Fibroblast of mammary gland (primary cell): ENCODE results near the gene DESI1.
A peak's percentile ranks its signal among the peaks of the same experiment; 100 is the strongest.

Experiments
- DNase-seq: peaks from one replicate; pipeline ENCODE4 v3.0.0-alpha.2; 2010; ENCODE audit warnings: low read depth
- H3K4me3 ChIP-seq: 2 replicates; pipeline ENCODE4 v1.5.1; 2011; ENCODE audit warnings: low read depth, mild to moderate bottlenecking, low read length, moderate library complexity; ENCODE audit not compliant: control insufficient read depth
- CTCF ChIP-seq: conservative IDR thresholded peaks from 2 replicates; pipeline ENCODE4 v1.5.1; 2011; ENCODE audit warnings: low read depth, low read length, inconsistent platforms; ENCODE audit not compliant: control insufficient read depth, insufficient read depth

Gene DESI1

GRCh38 chr22:41579297-41579996, 41.4 kb downstream of the DESI1 start:
- no peak for DNase-seq
- H3K4me3 ChIP-seq: no peak overlapping the region
- no peak for TF ChIP-seq CTCF

DNA sequence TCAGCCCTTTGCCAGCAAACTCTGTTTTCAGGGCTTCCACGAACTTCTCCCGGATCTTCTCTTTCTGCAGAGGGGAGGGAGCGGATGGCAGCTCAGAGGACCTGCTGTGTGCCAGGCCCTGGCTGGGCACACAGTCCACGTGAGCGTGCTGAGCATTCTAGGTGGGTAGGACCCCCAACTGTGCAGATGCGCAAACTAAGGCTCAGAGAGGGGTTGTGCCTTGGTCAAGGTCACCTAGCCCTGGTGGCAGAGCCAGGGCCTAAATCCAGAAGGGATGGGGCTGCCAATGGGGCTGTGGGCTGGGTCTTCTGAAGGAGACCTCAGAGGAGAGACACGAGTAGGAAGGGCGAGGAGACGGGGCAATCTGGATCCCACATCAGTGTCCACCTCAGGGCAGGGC, 42.0 kb downstream of the DESI1 start:
- DNase-seq: no peak
- no peak for TF ChIP-seq CTCF
- H3K4me3 ChIP-seq: no peak overlapping the region

DNA sequence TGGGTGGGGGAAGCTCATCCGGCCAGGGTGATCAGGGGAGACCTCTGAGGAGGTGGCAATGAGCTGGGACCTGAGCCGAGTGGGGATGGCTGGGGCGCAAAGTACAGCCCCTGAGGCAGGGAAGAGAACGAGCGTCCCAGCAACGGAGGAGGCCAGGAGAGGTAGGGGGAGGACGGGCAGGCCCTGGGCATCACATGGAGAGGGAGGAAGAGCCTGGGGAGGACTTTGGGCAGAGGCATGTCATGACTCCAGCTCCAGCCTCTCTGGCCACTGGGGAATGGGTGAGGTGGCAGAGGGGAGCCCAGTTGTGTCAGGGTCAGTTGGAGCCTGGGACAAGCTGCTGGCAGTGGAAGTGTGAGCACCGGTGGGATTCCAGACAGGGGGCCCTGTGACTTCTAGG, 42.7 kb downstream of the DESI1 start:
- no peak for TF ChIP-seq CTCF
- no peak overlapping the region for H3K4me3 ChIP-seq
- no peak for DNase-seq

DNA sequence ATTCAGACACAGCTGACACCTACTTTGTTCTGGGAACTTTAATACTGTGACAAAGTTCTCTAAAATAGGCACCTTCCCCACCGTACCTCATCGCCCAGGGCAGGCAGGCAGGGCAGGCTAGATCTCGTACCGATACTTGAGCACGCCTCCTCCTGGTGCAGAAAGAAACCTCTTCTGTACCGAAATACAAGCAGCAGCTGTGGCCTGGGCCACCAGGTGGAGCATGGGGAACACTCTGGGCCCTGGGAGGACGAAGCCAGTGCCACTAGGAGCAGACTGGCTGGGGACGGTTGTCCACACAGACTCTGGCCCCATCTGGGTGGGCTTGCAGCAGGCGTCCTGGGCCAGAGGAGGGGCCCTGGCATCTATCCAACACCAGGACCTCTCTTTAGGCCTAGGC, 44.0 kb downstream of the DESI1 start:
- peak; percentile 55 for DNase-seq
- TF ChIP-seq CTCF: peak; percentile 57
- H3K4me3 ChIP-seq: no peak overlapping the region

DNA sequence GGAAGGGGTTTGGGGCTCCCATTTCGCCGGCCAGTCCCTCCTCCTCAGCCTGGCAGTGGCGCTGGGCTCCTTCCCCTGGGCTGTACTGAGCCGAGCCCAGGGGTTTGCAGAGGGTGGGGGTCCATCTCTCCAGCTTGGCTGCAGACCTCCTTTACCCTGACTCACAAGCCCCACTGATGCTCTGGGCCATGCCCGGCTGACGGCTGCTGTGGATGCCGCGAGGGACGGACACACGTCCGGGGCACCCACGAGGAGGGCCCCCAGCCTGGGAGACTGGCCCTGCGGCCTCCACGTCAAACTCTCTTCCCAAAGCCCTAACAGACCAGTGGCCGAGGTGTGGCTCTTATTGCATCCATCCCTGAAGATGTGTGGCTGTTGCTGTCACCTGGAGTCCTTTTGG, 45.3 kb downstream of the DESI1 start:
- no peak for DNase-seq
- TF ChIP-seq CTCF: no peak
- no peak overlapping the region for H3K4me3 ChIP-seq

- TF ChIP-seq CTCF: no peak
- peak; percentile 36 for DNase-seq
- H3K4me3 ChIP-seq: no peak overlapping the region
Observed at GRCh38 chr22:41574847-41575381, 45.9 kb downstream of the DESI1 start.
